Measurements from ENCODE around the gene LRG1. TPM values are rescaled to one million over a fixed set of nuclear protein-coding genes. Genes with fewer than 3 reads are reported as not detected.
A peak's percentile ranks its signal among the peaks of the same experiment; 100 is the strongest.

LRG1 gene
- total and polyA plus RNA-seq, 2 of the 13 experiments (the other 11 are each of a cell fraction or from before 2014, with no cell fraction given) = 12.0 to 39.3 TPM

GRCh38 chr19:4523306-4524110, 16.3 kb downstream of the LRG1 start (continued):
- TF ChIP-seq ZNF646 (CRISPR knock-in tag; IDR thresholded peaks at IDR 0.05) (no peak), ZBTB46 (CRISPR knock-in tag; IDR thresholded peaks at IDR 0.05; ENCODE audit: borderline replicate concordance) (no peak), GABPB1 (CRISPR knock-in tag; IDR thresholded peaks at IDR 0.05) (peak; percentile 35; the same call in 1 of the 2 replicates), ZSCAN29 (CRISPR knock-in tag; conservative IDR thresholded peaks at IDR 0.05) (0 out of 2 replicates have a peak, but pooled peaks have one; percentile 34), ZMYM3 (CRISPR knock-in tag; IDR thresholded peaks at IDR 0.05) (peak; percentile 86), ZNF232 (CRISPR knock-in tag; IDR thresholded peaks at IDR 0.05; ENCODE audit: borderline replicate concordance) (0 out of 2 replicates have a peak, but pooled peaks have one; percentile 67), NAIF1 (CRISPR knock-in tag; IDR thresholded peaks at IDR 0.05; ENCODE audit: borderline replicate concordance) (no peak), ZNF24 (IDR thresholded peaks at IDR 0.05) (no peak), CREM (IDR thresholded peaks at IDR 0.05) (no peak), CREM (CRISPR knock-in tag; IDR thresholded peaks at IDR 0.05) (no peak), ZBTB49 (CRISPR knock-in tag; IDR thresholded peaks at IDR 0.05; ENCODE audit: borderline replicate concordance) (no peak), PREB (CRISPR knock-in tag; IDR thresholded peaks at IDR 0.05) (no peak), SMC3 (IDR thresholded peaks at IDR 0.05; ENCODE audit: low read length) (0 out of 2 replicates have a peak, but pooled peaks have one; percentile 9), SOX13 (IDR thresholded peaks at IDR 0.05) (no peak), SOX13 (CRISPR knock-in tag; conservative IDR thresholded peaks at IDR 0.05 in 1 of 2, IDR thresholded peaks at IDR 0.05 in 1 of 2) (0 out of 4 replicates have a peak, but pooled peaks of 1 of the 2 experiments have one; percentile 43), ZNF737 (CRISPR knock-in tag; IDR thresholded peaks at IDR 0.05; ENCODE audit: borderline replicate concordance) (no peak)
